ENCODE data around the gene TSPAN10. TPM values are rescaled to one million over a fixed set of nuclear protein-coding genes. Genes with fewer than 3 reads are reported as not detected.

TSPAN10 gene
- total and polyA plus RNA-seq, 2 of the 13 experiments (the other 11 are each of a cell fraction or from before 2014, with no cell fraction given), result 0.54 to 0.75 TPM

- TF ChIP-seq ZBED4 (CRISPR knock-in tag; IDR thresholded peaks at IDR 0.05; ENCODE audit: borderline replicate concordance), result peak; percentile 57; the same call in 1 of the 2 replicates
Observed at GRCh38 chr17:81655378-81656117, 18.6 kb downstream of the TSPAN10 start (continued).

GRCh38 chr17:81656118-81656743, 19.2 kb downstream of the TSPAN10 start, which contains the start of gene PDE6G:
TSS of gene PDE6G (minus strand) at chr17:81656542. CDS start at chr17:81653305, 3,237 bp downstream.
- no peak for DNase-seq (ENCODE audit: low spot score)
- no peak for ATAC-seq
- Histone ChIP-seq H3K27ac (ENCODE audit: extremely low read length, insufficient read depth, low read length) (no peak within 1 kb of the TSS), H3K4me2 (ENCODE audit: low read depth, low read length) (peak within 1 kb of the TSS; percentile 45), H2AFZ (ENCODE audit: low read length) (no peak within 1 kb of the TSS), H3K36me3 (replicated peaks in 1 of 2; ENCODE audit: control insufficient read depth in 1 of 2, insufficient read depth in 2 of 2, low read length in 2 of 2) (no peaks in the 10 kb centered on the region), H4K20me1 (ENCODE audit: insufficient read depth, low read length) (no peaks in the 10 kb centered on the region), H3K9me3 (ENCODE audit: low read length) (no peaks in the 10 kb centered on the region), H3K27me3 (ENCODE audit: control insufficient read depth in 1 of 2, insufficient read depth in 2 of 2, low read length in 2 of 2) (peaks cover 0 to 17% of the 10 kb centered on the region in 2 experiments; a peak in 3 of 5 replicates), H3K4me3 (replicated peaks in 1 of 3; ENCODE audit: insufficient read depth in 1 of 3, low read depth in 2 of 3, low read length in 3 of 3) (peak within 1 kb of the TSS in 1 of 3 experiments; percentile 45; a peak in 1 of 6 replicates), H3K79me2 (ENCODE audit: insufficient read depth, low read length) (no peaks in the 10 kb centered on the region), H3K9ac (ENCODE audit: insufficient read depth, low read depth, low read length) (peak within 1 kb of the TSS; percentile 38; the same call in 1 of the 2 replicates), H3K4me1 (ENCODE audit: insufficient read depth, low read length) (peaks cover 77% of the 10 kb centered on the region)
- in situ Hi-C loops (cut with HindIII; ENCODE audit: extremely low pct_ligation_motif_present, low pct_unique_long_range_greater_than_20kb) (no loop called here), intact Hi-C loops (cut with micrococcal nuclease; ENCODE audit: unreplicated experiment) (no loop called here)
- no peak for FAIRE-seq
- BruUV-seq (replicated peaks), result no TSS peak
- CTCF ChIA-PET (ENCODE audit: low intra/inter-chr PET ratio, low total read pairs), result no interaction called here
- POLR2A ChIA-PET, result interaction anchor here (0.6 to 2.1 kb wide), 5 partner anchors 9 to 71 kb away, joined by 3 to 15 read pairs (median 6); partner anchors contain the start of genes CCDC137 and OXLD1
- WGBS (ENCODE audit: low lambda C conversion rate), result 49% methylated on average over 5 of the region's 15 CpGs
- 0 out of 2 replicates have a peak, but pooled peaks have one; percentile 1 for TF ChIP-seq KDM5B (CRISPR knock-in tag; IDR thresholded peaks at IDR 0.05; ENCODE audit: borderline replicate concordance)
- no peak for TF ChIP-seq ZNF724P (CRISPR knock-in tag; IDR thresholded peaks at IDR 0.05; ENCODE audit: borderline replicate concordance)
- TF ChIP-seq TARDBP (CRISPR knock-in tag; IDR thresholded peaks at IDR 0.05), result no peak
- no peak for TF ChIP-seq ZNF354B (CRISPR knock-in tag; IDR thresholded peaks at IDR 0.05)
- TF ChIP-seq ZNF891 (CRISPR knock-in tag; IDR thresholded peaks at IDR 0.05), result 0 out of 2 replicates have a peak, but pooled peaks have one; percentile 9
- no peak for TF ChIP-seq RCOR2 (CRISPR knock-in tag; IDR thresholded peaks at IDR 0.05)
- no peak for TF ChIP-seq ATF7 (IDR thresholded peaks at IDR 0.05)
- no peak for TF ChIP-seq ATF7 (CRISPR knock-in tag; IDR thresholded peaks at IDR 0.05)
- TF ChIP-seq ZNF781 (CRISPR knock-in tag; IDR thresholded peaks at IDR 0.05; ENCODE audit: borderline replicate concordance, not compliant biosample characterization), result no peak
- no peak for TF ChIP-seq ASH2L (IDR thresholded peaks at IDR 0.05; ENCODE audit: insufficient read length, low read depth, low read length)
- TF ChIP-seq ZNF670 (CRISPR knock-in tag; IDR thresholded peaks at IDR 0.05; ENCODE audit: borderline replicate concordance), result no peak
- no peak; the same call in 1 of the 2 replicates for TF ChIP-seq ZNF788 (CRISPR knock-in tag; IDR thresholded peaks at IDR 0.05; ENCODE audit: borderline replicate concordance)
- TF ChIP-seq TCF12 (IDR thresholded peaks at IDR 0.05), result no peak
- no peak for TF ChIP-seq TCF12 (CRISPR knock-in tag; IDR thresholded peaks at IDR 0.05)
- TF ChIP-seq CHD2 (IDR thresholded peaks at IDR 0.05; ENCODE audit: low read depth, low read length), result no peak
- no peak for TF ChIP-seq TCF7L2 (IDR thresholded peaks at IDR 0.05; ENCODE audit: low read depth, low read length)
- no peak for TF ChIP-seq MLLT10 (CRISPR knock-in tag; IDR thresholded peaks at IDR 0.05)
- no peak for TF ChIP-seq ZNF33A (CRISPR knock-in tag; IDR thresholded peaks at IDR 0.05; ENCODE audit: borderline replicate concordance)
- no peak for TF ChIP-seq THAP11 (CRISPR knock-in tag; IDR thresholded peaks at IDR 0.05)

Measured in HepG2 (cell line).